ENCODE results near the gene REG4.

GRCh38 chr1:119815928-119816327 is 4.7 kb upstream of the REG4 start:
- no peak for TF ChIP-seq CTCF (IDR thresholded peaks at IDR 0.05)
- no peak for TF ChIP-seq POLR2A (IDR thresholded peaks at IDR 0.05)

Data from heart left ventricle (tissue), 13 donors.